Right kidney (tissue), 1 donor: Measurements from ENCODE around the gene THAP4.
"Not testable (repeated sequence)": the region's sequence is repeated elsewhere in the genome, so short reads cannot be mapped to it uniquely, and the experiment has no call there.

Experiments used
- DNase-seq: peaks from one replicate; pipeline ENCODE4 v3.0.0-alpha.2; 2016

Gene THAP4

DNA sequence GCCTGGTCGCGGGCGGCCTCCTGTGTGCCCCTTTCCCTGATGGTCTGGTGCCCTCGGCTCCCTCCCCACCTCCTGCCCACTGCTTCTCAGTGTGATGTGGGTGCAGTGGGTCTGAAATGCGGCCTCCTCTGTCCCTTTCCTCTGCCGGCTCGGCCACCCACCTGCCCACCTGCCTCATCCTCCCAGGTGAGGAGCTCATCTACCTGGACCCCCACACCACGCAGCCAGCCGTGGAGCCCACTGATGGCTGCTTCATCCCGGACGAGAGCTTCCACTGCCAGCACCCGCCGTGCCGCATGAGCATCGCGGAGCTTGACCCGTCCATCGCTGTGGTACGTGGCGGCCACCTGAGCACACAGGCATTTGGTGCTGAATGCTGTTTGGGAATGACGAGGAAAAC lies 31.4 kb upstream of the THAP4 start:
- no peak for DNase-seq

DNA sequence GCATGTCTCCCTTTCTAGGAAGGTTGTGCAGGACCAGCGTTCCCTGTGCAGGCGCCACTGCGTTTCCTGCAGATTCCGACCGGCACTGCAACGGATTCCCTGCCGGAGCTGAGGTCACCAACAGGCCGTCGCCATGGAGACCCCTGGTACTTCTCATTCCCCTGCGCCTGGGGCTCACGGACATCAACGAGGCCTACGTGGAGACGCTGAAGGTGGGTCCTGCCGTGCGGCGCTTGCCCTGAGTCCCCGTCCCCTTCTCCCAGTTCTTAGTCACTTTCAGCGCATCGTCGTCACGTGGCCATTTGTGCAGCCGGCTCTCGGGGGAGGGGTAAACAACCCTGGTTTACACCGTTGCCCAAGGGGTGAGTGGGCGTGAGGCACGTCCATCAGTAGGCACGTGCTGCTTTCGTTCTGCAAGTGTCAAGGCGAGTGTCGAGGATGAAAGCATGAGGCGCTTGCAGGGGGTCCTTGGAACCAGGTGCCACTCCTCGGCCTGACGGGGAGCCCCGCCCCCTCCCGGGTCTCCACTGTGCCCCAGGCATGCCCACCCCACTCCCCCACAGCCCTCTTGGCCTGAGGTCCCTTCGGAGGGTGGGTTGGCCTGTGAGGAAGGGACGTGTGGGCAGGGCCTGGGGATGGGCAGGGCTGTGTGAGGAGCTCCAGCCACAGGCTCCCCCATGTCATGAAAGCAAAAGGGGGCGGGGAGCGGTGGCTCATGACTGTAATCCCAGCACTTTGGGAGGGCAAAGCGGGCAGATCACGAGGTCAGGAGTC lies 29.9 kb upstream of the THAP4 start:
- peak; percentile 40 for DNase-seq

DNA sequence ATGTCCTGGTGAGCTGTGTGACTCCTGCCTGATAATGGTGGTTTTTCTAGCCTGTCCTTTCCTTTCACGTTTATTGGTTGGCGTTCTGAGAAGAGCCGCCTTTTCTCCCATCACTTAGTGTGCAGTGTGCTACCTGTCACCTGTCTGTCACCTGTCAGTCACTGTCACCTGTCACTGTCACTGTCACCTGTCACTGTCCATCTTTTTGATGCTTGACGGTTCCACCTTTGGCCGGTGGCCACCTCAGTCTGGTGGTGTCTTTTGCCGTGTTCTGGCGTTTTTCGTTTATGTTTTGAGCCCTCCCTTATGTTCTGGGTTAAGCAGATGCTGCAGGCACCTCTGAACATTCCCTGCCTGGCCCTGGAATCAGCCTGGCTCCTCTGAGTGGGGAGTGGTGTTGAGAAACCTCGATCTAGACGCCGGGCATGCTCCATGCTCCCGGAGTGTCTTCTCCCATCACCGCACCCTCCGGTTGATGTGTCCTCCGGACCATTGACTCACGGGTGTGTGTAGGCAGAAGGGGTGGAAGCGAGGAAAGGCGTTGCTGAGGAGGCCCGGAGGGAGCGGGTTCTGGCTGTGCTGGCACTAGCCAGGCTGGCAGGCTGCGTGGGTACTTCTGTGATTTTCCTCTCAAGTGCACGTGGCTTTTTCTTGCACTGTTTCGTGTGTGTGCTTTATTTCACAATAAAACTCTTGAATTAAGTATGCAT lies 28.9 kb upstream of the THAP4 start:
- DNase-seq = no peak

DNA sequence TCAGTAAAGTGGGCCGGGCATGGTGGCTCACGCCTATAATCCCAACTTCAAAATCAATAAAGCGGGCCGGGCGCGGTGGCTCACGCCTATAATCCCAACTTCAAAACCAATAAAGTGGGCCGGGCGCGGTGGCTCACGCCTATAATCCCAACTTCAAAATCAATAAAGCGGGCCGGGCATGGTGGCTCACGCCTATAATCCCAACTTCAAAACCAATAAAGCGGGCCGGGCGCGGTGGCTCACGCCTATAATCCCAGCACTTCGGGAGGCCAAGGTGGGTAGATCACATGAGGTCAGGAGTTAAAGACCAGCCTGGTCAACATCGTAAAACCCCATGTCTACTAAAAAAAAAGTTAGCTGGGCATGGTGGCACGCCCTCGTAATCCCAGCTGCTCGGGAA lies 25.8 kb upstream of the THAP4 start:
- not testable (repeated sequence) for DNase-seq

DNA sequence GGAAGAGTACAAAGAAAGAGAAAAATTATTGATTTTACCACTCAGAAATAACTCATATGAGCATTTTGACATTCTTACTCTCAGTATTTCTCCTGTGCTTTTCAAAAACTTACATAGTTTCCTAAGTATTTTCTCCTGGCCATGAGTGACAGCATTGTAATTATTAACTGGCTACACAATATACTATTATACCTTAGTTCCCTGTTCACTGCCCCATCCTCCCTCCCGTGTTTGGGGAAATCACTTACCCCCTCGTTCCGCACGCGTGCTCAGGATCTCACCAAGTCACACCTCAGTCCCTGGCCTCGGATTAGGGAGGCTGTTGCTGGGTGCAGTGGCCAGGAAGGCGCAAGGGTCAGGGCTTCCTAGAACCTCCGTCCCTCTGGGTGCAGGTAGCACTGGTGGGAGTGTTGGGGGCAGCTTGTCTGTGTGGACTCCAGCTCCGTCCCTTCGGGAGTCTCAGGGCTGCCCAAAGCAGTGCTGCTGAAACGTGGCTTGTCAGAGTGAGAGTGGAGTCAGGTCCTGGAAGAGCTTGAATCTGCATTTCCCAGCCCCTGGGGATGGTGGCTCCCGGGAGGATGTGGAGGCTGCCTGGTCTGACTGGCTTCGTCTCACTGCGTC lies 23.7 kb upstream of the THAP4 start:
- DNase-seq = no peak

DNA sequence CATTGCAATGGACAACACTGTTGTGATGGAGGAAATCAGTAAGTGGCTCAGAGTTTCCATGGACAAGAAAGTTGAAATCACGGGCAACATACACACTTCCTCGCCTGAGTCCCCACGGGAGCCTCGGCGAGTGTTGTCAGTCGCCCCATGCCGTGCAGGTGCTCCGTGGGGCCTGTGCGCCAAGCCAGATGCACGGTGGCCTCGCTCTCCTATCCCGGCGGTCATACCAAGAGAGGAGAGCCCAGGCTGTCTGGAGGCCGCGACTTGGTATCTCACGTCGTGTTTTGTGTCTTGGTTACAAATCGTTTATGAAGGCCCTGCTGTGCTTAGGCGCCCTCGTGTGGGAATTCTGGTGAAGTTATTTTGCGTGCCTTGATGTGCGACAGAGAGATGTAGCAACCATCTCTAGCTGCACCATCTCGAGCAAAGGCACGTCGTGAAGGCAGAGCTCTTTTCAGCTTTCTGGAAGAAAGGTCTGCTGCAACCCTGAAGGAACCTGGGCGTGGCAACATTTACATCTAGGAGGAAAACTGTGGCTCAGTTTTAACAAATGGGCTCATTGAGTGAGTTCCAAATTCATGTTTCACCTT lies 22.3 kb upstream of the THAP4 start:
- peak; percentile 50 for DNase-seq

DNA sequence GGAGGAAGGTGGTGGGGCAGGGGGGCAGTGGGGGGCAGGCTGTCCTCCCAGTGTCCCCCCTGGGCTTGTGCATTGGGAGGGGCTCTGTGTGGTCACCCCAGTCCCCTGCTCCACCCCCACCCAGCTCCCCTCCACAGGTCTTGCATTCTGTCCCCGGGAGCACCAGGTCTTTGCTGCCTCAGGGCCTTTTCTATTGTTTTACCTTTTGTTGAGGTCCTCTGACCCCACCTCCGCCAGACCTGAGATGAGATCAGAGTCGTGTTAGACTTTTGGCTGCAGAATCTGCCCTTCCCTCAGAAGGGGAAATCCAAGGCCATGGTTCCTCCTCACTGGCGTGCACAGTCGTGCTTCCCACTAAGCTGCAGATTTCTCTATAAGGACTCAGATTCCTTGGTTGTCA lies 21.3 kb upstream of the THAP4 start:
- DNase-seq = no peak

DNA sequence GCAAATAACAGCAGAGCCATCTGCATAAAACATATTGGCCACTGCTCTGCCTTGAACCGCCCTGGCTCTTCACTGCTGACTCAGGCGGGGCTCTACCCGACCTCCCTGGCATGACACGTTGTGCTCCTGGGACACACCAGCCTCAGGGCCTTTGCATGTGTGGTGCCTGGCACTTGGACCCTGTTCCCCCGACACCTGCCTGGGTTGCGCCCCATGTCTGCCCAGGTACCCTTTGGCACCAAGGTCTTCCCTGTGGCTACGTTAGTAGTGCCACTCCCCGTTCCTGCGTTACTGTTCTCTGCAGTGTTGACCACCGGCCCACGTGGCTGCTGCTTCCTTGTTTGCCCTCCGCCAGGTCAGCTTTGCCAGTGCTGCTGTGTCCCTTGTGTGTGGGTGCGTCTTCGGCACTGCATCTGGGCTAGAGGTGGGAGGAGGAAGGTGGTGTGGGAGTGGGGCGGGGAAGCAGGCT lies 20.9 kb upstream of the THAP4 start:
- DNase-seq = no peak

DNA sequence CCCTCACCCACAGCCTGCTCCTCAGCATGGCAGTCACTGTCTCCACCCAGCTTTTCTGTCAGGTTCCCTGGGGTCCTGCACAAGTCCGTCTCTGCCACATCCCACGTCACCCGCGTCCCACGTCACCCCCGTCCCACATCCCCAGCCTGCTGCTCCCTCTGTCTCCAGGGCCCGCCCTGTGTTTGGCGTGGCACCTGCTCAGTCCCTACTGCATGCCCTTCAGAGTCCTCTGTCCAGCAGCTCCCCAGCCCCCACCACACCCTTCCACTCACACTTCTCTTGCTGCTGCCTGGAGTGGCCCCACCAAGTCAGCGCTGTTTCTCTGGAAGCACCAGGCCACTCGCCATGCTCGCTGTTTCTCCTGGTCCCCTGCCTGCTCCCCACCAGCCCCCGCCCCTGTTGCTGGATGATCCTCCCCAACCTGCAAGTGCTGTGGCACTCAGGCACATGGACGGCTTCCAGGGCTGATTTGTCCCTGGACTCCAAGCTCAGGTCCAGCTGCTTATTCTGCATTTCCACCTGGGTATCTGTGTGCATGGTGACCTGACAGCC lies 19.3 kb upstream of the THAP4 start:
- DNase-seq = no peak

DNA sequence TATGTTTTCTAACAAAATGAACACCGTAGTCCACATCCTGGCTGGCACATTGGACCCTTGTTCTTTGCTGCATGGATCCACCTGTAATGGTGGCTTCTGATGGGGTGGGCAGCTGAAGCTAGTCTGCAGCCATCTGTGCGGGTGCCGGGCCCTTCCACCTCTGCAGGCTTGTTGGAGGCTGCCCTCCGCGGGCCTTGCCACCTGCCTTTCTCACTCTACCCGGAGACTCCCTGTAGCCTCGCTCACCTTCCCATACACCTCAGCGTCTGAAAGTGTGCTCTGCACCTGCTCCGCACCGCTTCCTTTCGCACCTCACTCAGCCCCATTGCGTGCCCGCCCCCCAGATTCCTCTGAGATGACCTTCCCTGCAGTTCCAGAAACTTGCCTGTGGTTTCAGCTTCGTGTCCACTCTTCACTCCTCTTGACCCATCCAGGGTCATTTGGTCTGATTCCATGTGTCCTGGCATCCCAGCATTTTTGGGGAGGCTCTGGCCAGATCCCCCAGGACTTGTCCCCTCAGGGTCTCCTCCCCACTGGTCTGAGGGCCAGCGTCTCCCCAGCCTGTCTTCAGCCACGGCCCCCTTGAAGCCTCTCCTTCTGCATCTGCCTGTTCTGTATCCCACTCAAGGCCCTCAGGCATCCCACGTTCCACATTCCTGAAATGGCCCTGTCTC lies 18.7 kb upstream of the THAP4 start:
- no peak for DNase-seq

DNA sequence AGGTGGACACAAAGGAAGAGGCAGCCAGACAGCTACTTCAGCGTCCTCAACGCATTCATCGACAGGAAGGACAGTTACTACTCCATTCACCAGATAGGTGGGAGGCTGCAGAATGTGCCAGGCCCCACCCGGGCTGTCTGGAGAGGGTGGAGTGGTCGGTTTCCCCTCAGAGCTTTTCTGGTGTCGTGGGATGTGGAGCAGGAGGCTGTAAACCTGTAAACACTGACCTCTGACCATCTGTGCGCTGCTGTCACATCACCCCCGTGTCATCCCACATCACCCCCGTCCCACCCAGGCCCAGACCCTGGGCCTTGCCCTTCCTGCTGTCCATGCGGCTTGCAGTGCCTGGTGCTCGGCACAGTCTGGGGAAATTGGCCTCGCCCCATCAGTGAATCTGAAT lies 17.6 kb upstream of the THAP4 start:
- no peak for DNase-seq

DNA sequence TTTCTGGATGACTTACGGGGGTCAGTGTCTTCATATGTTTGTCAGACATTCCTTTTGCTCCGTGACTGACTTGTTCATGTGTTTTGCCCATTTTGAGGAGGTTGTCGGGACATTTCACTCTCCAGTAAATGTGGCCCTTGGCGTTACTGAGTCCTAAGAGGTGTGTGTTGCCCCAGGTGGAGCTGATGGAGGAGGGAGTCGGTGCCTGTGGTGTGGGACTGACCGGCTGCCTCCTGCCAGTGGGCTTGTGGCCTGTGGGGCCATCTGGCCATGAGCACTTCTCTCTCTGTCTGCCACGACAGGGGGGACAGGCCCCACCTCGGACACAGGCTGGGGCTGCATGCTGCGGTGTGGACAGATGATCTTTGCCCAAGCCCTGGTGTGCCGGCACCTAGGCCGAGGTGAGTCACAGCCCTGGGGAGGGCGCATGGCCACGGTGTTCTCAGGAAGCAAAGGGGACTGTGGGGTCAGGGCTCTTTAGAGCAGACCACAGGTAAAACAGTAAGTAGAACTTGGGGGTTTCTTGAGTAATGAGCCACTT lies 16.3 kb upstream of the THAP4 start:
- no peak for DNase-seq

DNA sequence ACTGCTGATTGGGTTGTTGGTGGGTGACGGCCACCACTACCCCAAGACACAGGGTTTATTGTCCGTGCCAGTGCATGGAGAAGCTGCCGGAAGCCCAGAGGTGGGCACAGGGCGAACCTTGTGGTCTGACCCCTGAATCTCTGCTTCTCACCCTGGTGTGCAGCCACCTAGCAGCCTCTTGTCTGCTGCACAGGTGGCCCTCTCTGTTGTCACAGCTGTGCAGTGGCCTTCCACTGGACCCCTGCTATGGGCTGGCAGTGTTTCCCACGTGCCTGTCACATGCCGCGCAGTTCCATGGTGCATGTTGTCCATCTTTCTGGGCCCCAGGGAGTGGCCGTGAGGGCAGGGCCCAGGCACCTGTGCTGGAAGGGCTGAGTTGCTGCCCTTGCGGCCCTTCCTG lies 15.8 kb upstream of the THAP4 start:
- DNase-seq = no peak

DNA sequence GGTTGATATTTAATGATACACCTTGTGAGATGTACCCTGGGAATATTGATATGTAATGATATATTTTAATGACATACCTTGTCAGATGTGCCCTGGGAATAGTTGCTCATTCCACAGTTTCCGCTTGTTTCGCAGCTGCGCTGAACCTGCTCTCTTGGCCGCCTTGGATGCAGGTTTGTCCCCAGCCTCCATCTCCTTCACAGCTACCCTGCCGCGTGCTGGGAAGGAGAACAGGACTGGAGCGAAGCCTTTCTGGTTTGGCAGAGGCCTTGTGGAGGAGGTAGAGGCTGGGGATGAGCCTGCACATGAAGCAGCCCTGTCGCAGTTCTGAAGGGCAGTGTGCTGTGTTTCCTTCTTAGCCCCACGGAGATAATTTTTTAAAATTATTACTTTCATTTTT lies 15.2 kb upstream of the THAP4 start:
- DNase-seq = no peak

DNA sequence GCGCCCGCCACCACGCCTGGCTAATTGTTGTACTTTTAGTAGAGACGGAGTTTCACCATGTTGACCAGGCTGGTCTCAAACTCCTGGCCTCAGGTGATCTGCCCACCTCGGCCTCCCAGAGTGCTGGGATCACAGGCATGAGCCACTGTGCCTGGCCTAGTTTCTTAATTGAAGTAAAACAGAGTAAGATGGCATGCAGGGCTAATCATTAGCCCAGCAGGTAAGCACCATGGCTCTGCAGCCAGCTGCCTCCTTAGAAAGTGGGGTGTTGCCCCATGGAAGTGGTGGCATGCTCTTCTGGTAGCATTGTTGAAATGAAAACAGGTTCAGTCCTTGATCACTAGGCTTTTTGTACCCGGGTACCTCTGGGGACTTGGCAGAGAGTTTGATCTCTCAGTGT lies 13.0 kb upstream of the THAP4 start:
- DNase-seq = no peak

DNA sequence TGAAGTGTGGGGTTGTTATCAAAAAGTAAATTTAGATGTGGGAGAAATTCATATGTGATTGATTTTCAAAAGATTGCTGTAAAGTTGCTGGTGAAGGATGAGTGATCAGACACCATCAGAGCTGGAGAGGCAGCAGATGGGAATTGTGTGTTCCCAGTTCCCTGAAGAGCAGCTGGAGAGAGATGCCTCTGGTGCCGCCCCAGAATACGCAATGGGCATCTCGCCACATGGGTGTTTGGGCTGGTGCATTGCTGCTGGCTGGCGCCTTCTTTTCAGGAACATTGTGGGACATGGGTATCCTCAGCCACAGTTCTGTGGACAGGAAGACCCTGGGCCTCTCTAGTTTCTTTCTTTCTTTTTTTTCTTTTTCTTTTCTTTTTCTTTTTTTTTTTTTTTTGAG lies 12.4 kb upstream of the THAP4 start:
- DNase-seq = no peak

DNA sequence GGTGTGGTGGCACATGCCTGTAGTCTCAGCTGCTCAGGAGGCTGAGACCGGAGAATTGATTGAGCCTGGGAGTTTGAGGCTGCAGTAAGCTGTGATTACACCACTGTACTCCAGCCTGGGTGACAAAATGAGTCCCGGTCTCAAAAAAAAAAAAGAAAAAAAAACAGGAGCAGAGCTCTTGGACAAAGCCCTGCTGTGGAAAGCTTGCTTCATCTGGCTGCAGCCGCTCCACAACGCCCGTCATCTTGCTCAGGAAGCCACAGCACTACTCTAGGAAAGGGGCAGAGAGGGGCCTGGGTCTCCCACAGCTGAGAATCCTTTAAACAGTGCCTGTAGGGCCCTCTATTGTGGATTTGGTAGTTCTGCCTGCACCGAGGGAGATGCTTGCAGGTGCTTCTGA lies 11.5 kb upstream of the THAP4 start:
- DNase-seq = no peak

DNA sequence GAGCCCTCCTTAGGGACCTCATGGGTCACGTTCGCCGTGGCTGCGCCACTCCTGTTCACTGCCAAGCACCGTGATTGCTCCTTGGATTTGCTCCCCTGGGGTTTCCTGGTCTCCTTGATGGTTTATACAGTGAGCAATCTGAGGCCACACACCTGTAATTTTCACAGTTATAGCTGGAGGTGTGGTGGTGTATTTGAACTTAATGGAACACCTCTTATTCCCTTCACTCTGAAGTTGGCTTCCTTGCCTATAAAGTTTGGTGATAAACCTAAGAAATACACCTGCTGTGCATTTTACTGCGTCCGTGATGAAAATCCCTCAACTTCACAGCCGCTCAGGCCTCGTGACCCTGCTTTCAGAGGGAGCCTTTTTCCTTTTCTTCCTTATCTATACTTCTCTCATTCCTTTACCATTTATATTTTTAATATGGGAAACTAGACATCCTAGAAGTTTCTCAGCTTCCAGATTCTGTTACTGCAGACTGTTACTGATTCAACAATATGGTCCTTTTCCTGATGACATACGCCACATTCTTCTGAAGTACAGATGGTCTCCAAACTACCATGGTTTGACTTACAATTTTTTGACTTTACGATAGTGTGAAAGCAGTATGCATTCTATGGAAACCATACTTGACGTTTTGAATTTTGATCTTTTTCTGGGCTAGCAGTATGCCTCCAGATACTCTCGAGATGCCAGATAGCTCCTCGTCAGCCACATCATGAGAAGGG lies 9.1 kb upstream of the THAP4 start:
- DNase-seq = no peak

DNA sequence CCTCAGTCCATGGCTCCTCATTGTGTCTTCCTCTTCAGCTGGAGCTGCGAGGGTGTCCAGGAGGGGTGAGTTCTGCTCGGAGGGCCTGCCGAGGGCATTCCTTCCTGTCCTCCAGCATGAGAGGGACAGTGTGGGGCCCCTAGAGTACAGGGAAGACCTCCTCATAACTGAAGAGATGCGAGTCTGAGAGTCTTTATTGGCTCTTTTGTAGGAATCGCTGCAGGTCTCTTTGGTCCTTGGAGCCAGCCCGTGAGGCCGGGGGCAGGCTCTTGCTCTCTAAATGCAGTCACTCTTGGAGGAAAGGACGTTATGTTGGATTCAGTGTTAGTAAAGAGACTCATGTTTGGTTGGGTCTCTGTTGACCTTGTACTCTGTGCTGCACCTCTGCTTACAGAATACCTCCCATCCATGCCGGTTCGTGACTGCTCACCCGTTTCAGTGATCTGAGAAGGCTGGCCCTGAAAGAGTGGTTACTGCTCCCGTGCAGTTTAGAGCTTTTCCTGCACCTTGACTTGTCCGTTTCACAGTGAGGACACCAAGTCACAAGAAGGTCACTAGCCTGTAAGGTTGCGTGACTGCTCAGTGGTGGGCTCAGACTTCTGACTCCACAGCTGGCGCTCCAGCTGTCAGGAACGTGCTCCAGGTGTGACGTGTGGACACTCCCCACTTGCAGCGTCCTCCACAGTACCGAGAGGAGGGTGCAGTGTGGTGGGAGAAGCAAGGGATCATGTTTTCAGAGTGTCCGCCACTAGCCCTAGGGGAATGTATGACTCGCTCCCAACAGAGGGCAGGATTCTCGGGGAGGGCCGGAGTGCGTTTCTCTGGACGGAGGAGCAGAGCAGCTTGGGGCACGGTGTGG lies 8.3 kb upstream of the THAP4 start:
- DNase-seq = no peak

DNA sequence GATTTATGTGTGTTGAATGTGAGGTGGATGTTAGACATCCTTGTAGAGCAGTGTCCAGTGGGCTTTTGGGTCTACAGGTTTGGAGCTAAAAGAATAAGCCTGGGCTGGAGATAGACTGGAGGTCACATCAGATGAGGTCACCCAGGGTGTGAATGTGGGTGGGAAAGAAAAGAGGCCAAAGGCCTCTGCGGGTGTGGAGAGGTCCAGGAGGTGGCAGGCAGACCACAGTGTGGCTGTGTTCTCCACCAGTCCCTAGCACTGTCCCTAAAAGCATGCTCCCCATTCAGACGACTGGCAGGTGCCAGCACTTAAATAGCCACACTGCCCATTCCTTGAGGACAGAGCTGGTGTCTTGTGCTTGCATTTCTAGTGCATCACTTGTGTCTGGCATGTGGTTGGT lies 4.7 kb upstream of the THAP4 start:
- no peak for DNase-seq
